ENCODE data around the gene CXCL16.
A peak's percentile ranks its signal among the peaks of the same experiment; 100 is the strongest.

Gene CXCL16

GRCh38 chr17:4733073-4733531 lies 6.6 kb downstream of the CXCL16 start:
- no peaks in the 10 kb centered on the region for H3F3A ChIP-seq (ENCODE audit: low read depth)
- H3K4me2 ChIP-seq (ENCODE audit: low read depth, low read length, poor library complexity, severe bottlenecking) = peak overlapping the region; percentile 14
- H3K4me3 ChIP-seq (ENCODE audit: low read length, poor library complexity, severe bottlenecking) = no peak overlapping the region
- no peaks in the 10 kb centered on the region for H3K36me3 ChIP-seq (ENCODE audit: insufficient read depth, low read length)
- H2AFZ ChIP-seq (ENCODE audit: low read length) = no peak overlapping the region
- peaks cover 11% of the 10 kb centered on the region for H3K4me1 ChIP-seq (ENCODE audit: insufficient read depth, low read length, poor library complexity, severe bottlenecking)
- TF ChIP-seq CTCF (conservative IDR thresholded peaks at IDR 0.05; ENCODE audit: low read length) (peak; percentile 48), EZH2phosphoT487 (IDR thresholded peaks at IDR 0.05; ENCODE audit: borderline replicate concordance) (no peak)
- H3K27me3 ChIP-seq (ENCODE audit: insufficient read depth, low read length, poor library complexity, severe bottlenecking) = no peaks in the 10 kb centered on the region
- no peaks in the 10 kb centered on the region for H4K20me1 ChIP-seq (ENCODE audit: insufficient read depth, low read length, poor library complexity, severe bottlenecking)
- H3K79me2 ChIP-seq (ENCODE audit: insufficient read depth, low read length) = no peaks in the 10 kb centered on the region
- no peaks in the 10 kb centered on the region for H3K9me2 ChIP-seq (replicated peaks; ENCODE audit: low read depth, low read length)
- H3K9me3 ChIP-seq (ENCODE audit: insufficient read depth, low read depth, low read length) = no peaks in the 10 kb centered on the region
- no peak overlapping the region for H3K9ac ChIP-seq (ENCODE audit: low read depth, low read length, poor library complexity, severe bottlenecking)

GRCh38 chr17:4728124-4728523 lies 11.6 kb downstream of the CXCL16 start:
- no peaks in the 10 kb centered on the region for H3K9me2 ChIP-seq (replicated peaks; ENCODE audit: low read depth, low read length)
- H3K4me3 ChIP-seq (ENCODE audit: low read length, poor library complexity, severe bottlenecking) = no peak overlapping the region
- no peaks in the 10 kb centered on the region for H3K9me3 ChIP-seq (ENCODE audit: insufficient read depth, low read depth, low read length)
- no peak for TF ChIP-seq CTCF (conservative IDR thresholded peaks at IDR 0.05; ENCODE audit: low read length)
- TF ChIP-seq EZH2phosphoT487 (IDR thresholded peaks at IDR 0.05; ENCODE audit: borderline replicate concordance) = no peak
- H3K79me2 ChIP-seq (ENCODE audit: insufficient read depth, low read length) = no peaks in the 10 kb centered on the region
- peaks cover 10% of the 10 kb centered on the region for H3K4me1 ChIP-seq (ENCODE audit: insufficient read depth, low read length, poor library complexity, severe bottlenecking)
- no peaks in the 10 kb centered on the region for H4K20me1 ChIP-seq (ENCODE audit: insufficient read depth, low read length, poor library complexity, severe bottlenecking)
- H3K4me2 ChIP-seq (ENCODE audit: low read depth, low read length, poor library complexity, severe bottlenecking) = no peak overlapping the region
- H2AFZ ChIP-seq (ENCODE audit: low read length) = no peak overlapping the region
- H3F3A ChIP-seq (ENCODE audit: low read depth) = no peaks in the 10 kb centered on the region
- H3K27me3 ChIP-seq (ENCODE audit: insufficient read depth, low read length, poor library complexity, severe bottlenecking) = no peaks in the 10 kb centered on the region
- no peaks in the 10 kb centered on the region for H3K36me3 ChIP-seq (ENCODE audit: insufficient read depth, low read length)
- H3K9ac ChIP-seq (ENCODE audit: low read depth, low read length, poor library complexity, severe bottlenecking) = no peak overlapping the region

- no peak overlapping the region for H3K4me2 ChIP-seq (ENCODE audit: low read depth, low read length, poor library complexity, severe bottlenecking)
- H3K9me3 ChIP-seq (ENCODE audit: insufficient read depth, low read depth, low read length) = no peaks in the 10 kb centered on the region
- no peaks in the 10 kb centered on the region for H3K9me2 ChIP-seq (replicated peaks; ENCODE audit: low read depth, low read length)
- H3K79me2 ChIP-seq (ENCODE audit: insufficient read depth, low read length) = no peaks in the 10 kb centered on the region
- TF ChIP-seq EZH2phosphoT487 (IDR thresholded peaks at IDR 0.05; ENCODE audit: borderline replicate concordance) = no peak
- TF ChIP-seq CTCF (conservative IDR thresholded peaks at IDR 0.05; ENCODE audit: low read length) = no peak
- H3K36me3 ChIP-seq (ENCODE audit: insufficient read depth, low read length) = no peaks in the 10 kb centered on the region
- no peaks in the 10 kb centered on the region for H3K27me3 ChIP-seq (ENCODE audit: insufficient read depth, low read length, poor library complexity, severe bottlenecking)
- no peak overlapping the region for H3K9ac ChIP-seq (ENCODE audit: low read depth, low read length, poor library complexity, severe bottlenecking)
- H3F3A ChIP-seq (ENCODE audit: low read depth) = no peaks in the 10 kb centered on the region
- H3K4me3 ChIP-seq (ENCODE audit: low read length, poor library complexity, severe bottlenecking) = no peak overlapping the region
- H2AFZ ChIP-seq (ENCODE audit: low read length) = no peak overlapping the region
- peaks cover 5% of the 10 kb centered on the region for H3K4me1 ChIP-seq (ENCODE audit: insufficient read depth, low read length, poor library complexity, severe bottlenecking)
- H4K20me1 ChIP-seq (ENCODE audit: insufficient read depth, low read length, poor library complexity, severe bottlenecking) = no peaks in the 10 kb centered on the region
Measured at GRCh38 chr17:4725646-4726310, 13.9 kb downstream of the CXCL16 start.

Measured in Loucy (cell line).